ENCODE measurements around the gene PEX11B.

PEX11B gene

DNA sequence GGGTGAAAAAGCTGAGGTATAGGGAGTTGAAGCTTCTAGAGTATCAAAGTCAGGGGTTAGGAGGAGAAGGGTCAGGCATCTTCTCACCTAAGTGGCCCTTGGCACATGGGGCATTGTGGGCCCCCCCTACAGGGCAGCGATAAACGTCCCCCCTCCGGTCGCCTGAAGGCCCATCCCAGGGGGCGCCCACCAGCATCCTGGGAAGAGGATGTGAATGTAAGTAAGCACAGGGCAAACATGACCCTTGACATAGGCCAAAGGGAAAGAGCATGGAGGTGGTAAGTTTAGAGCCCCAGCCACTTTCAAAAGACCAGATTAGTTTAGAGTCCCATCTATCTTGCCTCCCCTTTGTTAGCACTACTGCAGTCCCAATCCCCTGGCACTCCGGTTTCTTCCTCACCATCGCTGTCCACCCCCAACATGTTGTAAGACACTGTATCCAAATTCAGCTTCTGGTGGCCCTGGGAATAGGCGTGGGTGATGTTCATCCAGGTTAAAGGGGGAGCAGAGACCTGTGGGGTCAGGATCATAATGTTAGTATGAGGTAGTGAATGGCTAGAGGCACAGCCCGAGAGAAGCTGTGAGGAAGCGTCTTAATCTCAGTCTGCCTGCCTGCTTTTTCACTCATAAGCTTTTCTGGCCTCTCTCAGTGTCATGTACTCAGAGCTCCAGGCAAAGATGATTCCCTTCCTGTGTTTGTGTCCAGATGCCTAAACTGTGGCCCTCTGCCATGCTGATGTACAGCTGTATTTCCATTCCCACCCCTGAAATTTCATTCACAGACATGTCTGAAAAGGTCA lies 11.4 kb downstream of the PEX11B start:
- no peak for DNase-seq (ENCODE audit: low read depth)

GRCh38 chr1:145901312-145902021 lies 17.1 kb downstream of the PEX11B start:
- no peak for DNase-seq (ENCODE audit: low read depth)

GRCh38 chr1:145898756-145899155 lies 19.8 kb downstream of the PEX11B start:
- no peak for DNase-seq (ENCODE audit: low read depth)

GRCh38 chr1:145897969-145898368 lies 20.5 kb downstream of the PEX11B start:
- DNase-seq (ENCODE audit: low read depth) = no peak

DNA sequence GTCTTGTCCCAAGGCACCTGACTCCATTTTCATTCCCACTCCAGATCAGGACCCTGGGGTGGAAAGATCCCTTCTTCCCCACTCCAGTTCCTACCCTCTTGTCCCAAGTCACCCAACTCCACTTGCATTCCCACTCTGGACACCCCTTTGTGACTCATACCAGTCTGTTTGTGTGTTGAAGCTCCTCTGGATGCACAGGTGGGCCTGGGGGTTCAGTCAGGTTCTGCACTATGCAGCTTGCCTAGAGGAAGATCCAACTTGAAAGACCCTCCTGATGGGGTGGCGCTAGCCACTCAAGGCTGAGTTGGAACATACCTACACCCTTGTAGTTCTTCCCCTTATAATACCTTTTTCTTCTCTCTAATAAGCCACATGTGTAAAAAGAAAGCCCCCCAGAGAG lies 23.0 kb downstream of the PEX11B start:
- no peak for DNase-seq (ENCODE audit: low read depth)

DNA sequence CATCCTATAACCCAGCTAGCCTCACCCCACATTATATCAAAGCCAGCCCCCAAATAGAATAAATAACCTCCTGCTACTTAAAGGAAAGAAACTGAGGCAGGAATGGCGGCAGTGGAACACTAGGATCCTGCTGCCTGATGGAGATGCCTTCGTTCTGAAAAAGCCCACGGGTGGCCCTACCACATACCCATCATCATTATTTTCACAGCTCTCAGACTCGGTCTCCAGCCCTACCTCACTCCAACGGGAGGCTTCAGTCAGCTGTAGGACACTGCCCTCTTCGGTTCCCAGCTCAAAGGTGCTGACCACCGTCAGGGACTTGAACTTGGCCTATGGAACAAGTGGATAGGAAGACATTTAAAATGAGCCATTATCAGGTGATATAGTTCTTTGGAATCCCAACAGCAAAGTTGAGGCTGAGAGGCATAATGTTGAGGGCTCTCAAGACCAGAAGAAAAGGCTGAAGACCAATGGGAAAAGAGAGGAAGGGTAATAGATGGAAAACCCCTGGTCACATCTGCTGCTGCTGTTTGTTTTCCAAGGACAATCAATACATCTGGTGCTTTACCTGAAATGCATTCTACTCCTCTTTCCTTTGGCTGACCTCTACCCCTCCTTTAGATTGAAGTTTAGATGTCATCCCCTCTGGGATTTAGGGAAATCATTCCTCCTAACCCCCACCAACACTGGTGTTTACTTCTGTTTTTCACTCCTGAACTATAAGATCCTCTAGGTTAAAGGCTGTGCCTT lies 25.0 kb downstream of the PEX11B start:
- no peak for DNase-seq (ENCODE audit: low read depth)

GRCh38 chr1:145892486-145893087 lies 25.9 kb downstream of the PEX11B start:
- no peak for DNase-seq (ENCODE audit: low read depth)

DNA sequence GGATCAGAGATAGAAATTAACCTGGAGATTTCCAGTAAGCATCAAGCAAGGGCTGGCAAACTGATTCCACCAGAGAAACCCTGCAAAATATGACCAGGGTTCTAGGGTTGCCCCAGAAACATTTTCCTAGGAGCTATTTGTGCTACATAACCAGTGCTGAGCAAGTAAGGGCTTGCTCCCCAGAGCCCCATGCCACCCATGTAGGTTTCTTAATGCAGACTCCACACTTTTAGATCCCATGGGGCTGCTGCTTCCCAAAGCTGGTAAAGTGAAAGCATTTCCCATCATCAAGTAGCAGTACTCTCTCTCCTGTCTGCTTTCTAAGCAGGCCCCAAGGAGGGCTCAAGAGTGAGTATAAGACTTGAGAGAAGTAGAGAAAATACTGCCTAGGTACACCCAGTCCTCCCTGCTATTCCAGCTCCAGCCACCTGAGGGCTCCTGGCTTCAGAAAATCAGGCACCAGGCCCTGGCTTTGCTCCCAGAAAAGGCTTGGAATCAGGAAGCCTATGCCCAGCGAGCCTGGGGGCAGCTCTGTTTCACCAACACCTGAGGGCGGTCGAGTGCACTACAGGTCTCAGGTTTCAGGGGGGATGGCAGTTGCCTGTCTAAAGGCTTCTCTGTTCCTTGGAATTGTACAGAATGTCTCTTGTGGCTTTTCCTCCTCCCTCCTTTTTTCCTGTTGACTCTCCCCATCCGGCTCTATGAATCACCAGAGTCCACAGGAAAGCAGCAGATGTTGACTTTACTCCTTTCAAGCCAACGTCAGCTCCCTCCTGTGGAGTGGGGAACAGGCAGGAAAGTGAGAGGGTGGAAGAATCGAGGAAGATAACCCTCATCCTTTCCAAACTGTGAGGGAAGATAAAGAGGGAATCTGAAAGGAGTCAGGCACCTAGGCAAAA lies 26.7 kb downstream of the PEX11B start:
- peak; percentile 97 for DNase-seq (ENCODE audit: low read depth)

DNA sequence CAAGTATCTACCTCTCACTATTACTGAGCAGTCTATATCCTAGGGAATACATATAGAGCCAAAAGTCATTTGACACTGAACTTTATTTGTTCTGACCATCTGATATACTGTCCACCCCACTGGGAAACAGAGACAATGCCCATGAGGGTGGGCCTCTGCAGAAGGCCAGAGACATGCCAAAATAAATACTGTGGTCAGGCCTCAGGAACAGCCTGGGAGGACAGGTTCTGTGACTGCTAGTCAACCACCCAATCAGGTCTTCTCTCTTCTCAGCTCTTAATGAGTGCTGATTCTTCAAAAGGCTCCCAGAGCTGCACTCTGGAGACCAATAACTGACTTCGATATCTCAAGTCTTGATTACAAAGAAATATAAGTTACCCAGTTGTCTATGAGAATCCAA lies 27.4 kb downstream of the PEX11B start:
- no peak for DNase-seq (ENCODE audit: low read depth)

GRCh38 chr1:145889722-145890121 lies 28.8 kb downstream of the PEX11B start:
- DNase-seq (ENCODE audit: low read depth) = no peak

- DNase-seq (ENCODE audit: low read depth) = no peak
Measured at GRCh38 chr1:145887631-145888030, 30.9 kb downstream of the PEX11B start.

DNA sequence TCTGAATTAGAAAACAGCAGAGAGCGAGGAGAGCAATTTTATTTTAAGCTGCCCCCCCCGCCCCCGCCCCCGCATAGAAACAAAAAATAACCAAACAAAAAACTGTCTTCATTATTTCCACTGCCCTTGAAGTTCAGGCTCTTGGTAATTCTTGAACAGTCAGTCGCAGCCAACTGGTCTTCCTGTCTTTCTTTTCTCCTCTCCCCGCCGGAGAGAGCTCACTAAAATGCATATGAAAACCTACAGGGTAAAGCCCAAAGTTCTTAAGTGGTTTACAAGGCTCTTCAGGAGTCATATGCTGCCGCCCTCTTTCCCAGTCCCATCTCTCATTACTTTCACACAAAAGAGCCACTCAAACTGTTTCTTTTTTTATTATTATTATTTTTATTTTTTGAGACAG lies 31.7 kb downstream of the PEX11B start:
- DNase-seq (ENCODE audit: low read depth) = no peak

DNA sequence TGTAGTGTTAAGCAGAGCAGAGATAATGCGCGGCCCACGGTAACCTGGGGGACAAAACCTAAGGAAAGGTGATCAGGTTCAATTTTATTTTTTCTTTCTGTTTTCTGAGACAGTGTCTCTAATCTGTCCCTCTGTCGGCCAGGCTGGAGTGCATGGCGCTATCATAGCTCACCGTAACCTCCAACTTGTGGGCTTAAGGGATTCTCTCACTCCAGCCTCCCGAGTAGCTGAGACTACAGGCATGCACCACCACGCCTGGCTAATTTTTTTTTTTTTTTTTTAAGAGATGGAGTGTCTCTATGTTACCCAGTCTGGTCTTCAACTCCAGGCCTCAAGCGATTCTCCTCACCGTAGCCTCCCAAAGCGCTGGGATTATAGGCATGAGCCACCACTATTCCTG lies 32.1 kb downstream of the PEX11B start:
- no peak for DNase-seq (ENCODE audit: low read depth)

GRCh38 chr1:145885738-145886287 lies 32.7 kb downstream of the PEX11B start, which contains the start of gene ANKRD35:
Gene ANKRD35 (minus strand): TSS chr1:145885866. CDS start chr1:145885758, 108 bp downstream.
- DNase-seq (ENCODE audit: low read depth) = peak; percentile 45

GRCh38 chr1:145884675-145885074 lies 33.8 kb downstream of the PEX11B start:
- peak; percentile 82 for DNase-seq (ENCODE audit: low read depth)

DNA sequence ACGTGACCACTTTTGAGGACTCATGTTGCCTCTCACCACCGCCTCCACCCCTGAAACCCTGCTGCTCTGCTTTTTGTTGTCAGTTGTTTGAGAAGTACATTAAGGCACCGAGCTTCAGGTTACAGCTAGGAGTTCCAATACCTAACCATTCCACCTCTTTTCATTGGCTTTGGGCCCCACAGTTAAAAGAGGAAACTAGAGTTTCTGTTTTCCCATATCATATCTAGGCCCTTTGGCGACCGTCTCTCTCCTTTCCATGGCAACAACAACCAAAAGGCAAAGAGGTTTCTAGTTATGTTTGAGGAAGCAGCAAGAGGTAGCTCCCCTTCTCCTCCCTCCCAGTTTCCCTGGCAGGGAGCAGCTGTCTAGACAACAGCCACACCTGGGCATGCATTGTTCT lies 38.7 kb downstream of the PEX11B start:
- DNase-seq (ENCODE audit: low read depth) = no peak

- DNase-seq (ENCODE audit: low read depth) = no peak
Measured at GRCh38 chr1:145878724-145879123, 39.8 kb downstream of the PEX11B start.

DNA sequence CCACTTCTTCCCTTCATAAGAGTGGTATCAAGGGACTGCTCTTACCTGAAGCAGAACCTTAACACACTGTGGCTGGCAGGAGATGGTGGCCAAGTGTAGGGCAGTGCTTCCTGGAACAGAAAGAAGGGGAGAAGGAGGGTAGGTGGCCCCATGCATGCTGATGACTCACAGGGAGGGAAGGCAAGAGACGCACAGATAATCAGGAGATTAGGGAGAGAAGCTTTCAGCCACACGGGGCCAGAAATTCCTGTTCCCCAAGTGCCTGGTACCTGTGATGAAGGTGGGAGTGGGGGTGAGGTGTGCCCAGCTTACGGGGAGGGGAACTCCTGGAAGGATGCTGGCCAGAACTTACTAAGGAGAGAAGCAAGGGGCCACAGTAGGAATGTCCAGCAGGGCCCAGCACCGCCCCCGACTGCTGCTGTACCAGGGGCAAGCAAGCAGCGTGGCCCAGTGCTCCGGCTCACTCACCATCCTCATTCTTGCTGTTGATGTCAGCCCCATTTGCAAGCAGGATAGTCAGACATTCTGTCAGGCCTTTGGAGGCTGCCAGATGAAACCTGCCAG lies 40.5 kb downstream of the PEX11B start:
- no peak for DNase-seq (ENCODE audit: low read depth)

GRCh38 chr1:145874646-145875045 lies 43.9 kb downstream of the PEX11B start:
- DNase-seq (ENCODE audit: low read depth) = no peak

Data from stromal cell of bone marrow (primary cell).